Cerebellar nuclear complex (tissue), 1 donor: ENCODE measurements around the gene WDR38.

Experiments
- DNase-seq, 2 experiments: peaks; one replicate each; lab custom pipeline; 2025; lab: John Stamatoyannopoulos, UW

The WDR38 gene

GRCh38 chr9:124852829-124853531, at the start of gene WDR38:
WDR38 (plus strand) TSS chr9:124853460; CDS start chr9:124853532, 72 bp downstream.
- no peak for DNase-seq

- DNase-seq: no peak
These were observed 49.3 kb upstream of the WDR38 start for GRCh38 chr9:124803911-124804310.

- no peak for DNase-seq
These were observed 48.1 kb upstream of the WDR38 start for GRCh38 chr9:124805186-124805585.

GRCh38 chr9:124808246-124808956, 44.9 kb upstream of the WDR38 start:
- DNase-seq: no peak

GRCh38 chr9:124809211-124809610, 44.0 kb upstream of the WDR38 start:
- DNase-seq: no peak

- DNase-seq: no peak
These were observed 43.3 kb upstream of the WDR38 start for GRCh38 chr9:124809741-124810500.

- no peak for DNase-seq
These were observed 42.5 kb upstream of the WDR38 start for GRCh38 chr9:124810663-124811355.

- DNase-seq: no peak
These were observed 40.8 kb upstream of the WDR38 start for GRCh38 chr9:124812441-124812876.

- DNase-seq: no peak
These were observed 40.2 kb upstream of the WDR38 start for GRCh38 chr9:124813041-124813440.

- DNase-seq: no peak
These were observed 39.6 kb upstream of the WDR38 start for GRCh38 chr9:124813501-124814163.

GRCh38 chr9:124814164-124814535, 39.1 kb upstream of the WDR38 start:
- no peak for DNase-seq

- no peak for DNase-seq
These were observed 37.7 kb upstream of the WDR38 start for GRCh38 chr9:124815601-124816000.

GRCh38 chr9:124818431-124819281, 34.6 kb upstream of the WDR38 start:
- DNase-seq: no peak

- DNase-seq: no peak
These were observed 32.3 kb upstream of the WDR38 start for GRCh38 chr9:124820698-124821623.

GRCh38 chr9:124828489-124829333, 24.5 kb upstream of the WDR38 start:
- no peak for DNase-seq

- DNase-seq: no peak
These were observed 24.0 kb upstream of the WDR38 start for GRCh38 chr9:124829334-124829669.

- DNase-seq: no peak
These were observed 22.7 kb upstream of the WDR38 start for GRCh38 chr9:124830593-124830992.

GRCh38 chr9:124831642-124832364, 21.5 kb upstream of the WDR38 start:
- no peak for DNase-seq
